NCI-H526 (cell line): Measurements from ENCODE around the gene TSNAX.
"Not testable (repeated sequence)": the region's sequence is repeated elsewhere in the genome, so short reads cannot be mapped to it uniquely, and the experiment has no call there.

ENCODE experiments used
- DNase-seq, 2 experiments: peaks; one replicate each; lab custom pipeline; 2025; lab: John Stamatoyannopoulos, UW

The TSNAX gene

GRCh38 chr1:231528172-231529029 lies at the start of gene TSNAX:
Gene TSNAX (plus strand): TSS chr1:231528669. CDS start chr1:231528811, 142 bp downstream.
- peak; percentile 78 to 93 for DNase-seq

GRCh38 chr1:231478811-231479210 lies 49.7 kb upstream of the TSNAX start:
- DNase-seq, result no peak

- DNase-seq, result no peak
Measured at GRCh38 chr1:231480008-231480407, 48.5 kb upstream of the TSNAX start.

GRCh38 chr1:231481289-231481688 lies 47.2 kb upstream of the TSNAX start:
- DNase-seq, result no peak

GRCh38 chr1:231485029-231485784 lies 43.3 kb upstream of the TSNAX start:
- DNase-seq, result no peak

- no peak for DNase-seq
Measured at GRCh38 chr1:231487019-231487418, 41.5 kb upstream of the TSNAX start.

GRCh38 chr1:231487910-231488309 lies 40.6 kb upstream of the TSNAX start:
- no peak for DNase-seq

- no peak for DNase-seq
Measured at GRCh38 chr1:231493421-231494185, 34.9 kb upstream of the TSNAX start.

GRCh38 chr1:231494439-231495110 lies 33.9 kb upstream of the TSNAX start:
- DNase-seq, result no peak

GRCh38 chr1:231497629-231498152 lies 30.8 kb upstream of the TSNAX start:
- DNase-seq, result no peak

- no peak for DNase-seq
Measured at GRCh38 chr1:231499148-231499763, 29.2 kb upstream of the TSNAX start.

GRCh38 chr1:231500666-231501065 lies 27.8 kb upstream of the TSNAX start:
- no peak for DNase-seq

GRCh38 chr1:231503168-231503567 lies 25.3 kb upstream of the TSNAX start:
- DNase-seq, result not testable (repeated sequence)

- DNase-seq, result no peak
Measured at GRCh38 chr1:231507476-231508355, 20.8 kb upstream of the TSNAX start.

- no peak for DNase-seq
Measured at GRCh38 chr1:231508497-231508896, 20.0 kb upstream of the TSNAX start.

- DNase-seq, result no peak
Measured at GRCh38 chr1:231508941-231509340, 19.5 kb upstream of the TSNAX start.

GRCh38 chr1:231512147-231512698 lies 16.2 kb upstream of the TSNAX start:
- no peak for DNase-seq

GRCh38 chr1:231515748-231516147 lies 12.7 kb upstream of the TSNAX start:
- no peak for DNase-seq

- DNase-seq, result no peak
Measured at GRCh38 chr1:231517076-231517475, 11.4 kb upstream of the TSNAX start.
